Loucy (cell line): ENCODE data around the gene S1PR2.

Experiments
- EZH2phosphoT487 ChIP-seq: fragments of 200-600 bp; IDR thresholded peaks from 2 replicates; pipeline ENCODE4 v1.6.1; 2018; ENCODE audit warnings: antibody characterized with exemption, mild to moderate bottlenecking, moderate library complexity, borderline replicate concordance
- TF ChIP-seq, protein P1 (sequence below): fragments of 200-600 bp; sonication (generic); conservative IDR thresholded peaks from 2 replicates; pipeline ENCODE4 v1.5.1; 2014; ENCODE audit warnings: mild to moderate bottlenecking, antibody characterized with exemption, low read length

GRCh38 chr19:10226021-10226375 lies 5.1 kb downstream of the S1PR2 start:
- TF ChIP-seq, protein P1, sequence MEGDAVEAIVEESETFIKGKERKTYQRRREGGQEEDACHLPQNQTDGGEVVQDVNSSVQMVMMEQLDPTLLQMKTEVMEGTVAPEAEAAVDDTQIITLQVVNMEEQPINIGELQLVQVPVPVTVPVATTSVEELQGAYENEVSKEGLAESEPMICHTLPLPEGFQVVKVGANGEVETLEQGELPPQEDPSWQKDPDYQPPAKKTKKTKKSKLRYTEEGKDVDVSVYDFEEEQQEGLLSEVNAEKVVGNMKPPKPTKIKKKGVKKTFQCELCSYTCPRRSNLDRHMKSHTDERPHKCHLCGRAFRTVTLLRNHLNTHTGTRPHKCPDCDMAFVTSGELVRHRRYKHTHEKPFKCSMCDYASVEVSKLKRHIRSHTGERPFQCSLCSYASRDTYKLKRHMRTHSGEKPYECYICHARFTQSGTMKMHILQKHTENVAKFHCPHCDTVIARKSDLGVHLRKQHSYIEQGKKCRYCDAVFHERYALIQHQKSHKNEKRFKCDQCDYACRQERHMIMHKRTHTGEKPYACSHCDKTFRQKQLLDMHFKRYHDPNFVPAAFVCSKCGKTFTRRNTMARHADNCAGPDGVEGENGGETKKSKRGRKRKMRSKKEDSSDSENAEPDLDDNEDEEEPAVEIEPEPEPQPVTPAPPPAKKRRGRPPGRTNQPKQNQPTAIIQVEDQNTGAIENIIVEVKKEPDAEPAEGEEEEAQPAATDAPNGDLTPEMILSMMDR, result no peak
- TF ChIP-seq EZH2phosphoT487, result no peak
